GM18508 (cell line): Measurements from ENCODE around the gene SOX13.

Experiments used
- ATAC-seq: cut with Tn5 transposase; IDR thresholded peaks from one replicate; pipeline ENCODE4 v1.9.1; 2021; ENCODE audit warnings: moderate number of reproducible peaks; ENCODE audit not compliant: insufficient read depth, unreplicated experiment

The SOX13 gene

GRCh38 chr1:204176049-204176448 is 103.1 kb downstream of the SOX13 start:
- no peak for ATAC-seq

- ATAC-seq: no peak
These were observed 104.2 kb downstream of the SOX13 start for GRCh38 chr1:204177133-204177532.
